ENCODE results near the gene MGMT.

The MGMT gene

DNA sequence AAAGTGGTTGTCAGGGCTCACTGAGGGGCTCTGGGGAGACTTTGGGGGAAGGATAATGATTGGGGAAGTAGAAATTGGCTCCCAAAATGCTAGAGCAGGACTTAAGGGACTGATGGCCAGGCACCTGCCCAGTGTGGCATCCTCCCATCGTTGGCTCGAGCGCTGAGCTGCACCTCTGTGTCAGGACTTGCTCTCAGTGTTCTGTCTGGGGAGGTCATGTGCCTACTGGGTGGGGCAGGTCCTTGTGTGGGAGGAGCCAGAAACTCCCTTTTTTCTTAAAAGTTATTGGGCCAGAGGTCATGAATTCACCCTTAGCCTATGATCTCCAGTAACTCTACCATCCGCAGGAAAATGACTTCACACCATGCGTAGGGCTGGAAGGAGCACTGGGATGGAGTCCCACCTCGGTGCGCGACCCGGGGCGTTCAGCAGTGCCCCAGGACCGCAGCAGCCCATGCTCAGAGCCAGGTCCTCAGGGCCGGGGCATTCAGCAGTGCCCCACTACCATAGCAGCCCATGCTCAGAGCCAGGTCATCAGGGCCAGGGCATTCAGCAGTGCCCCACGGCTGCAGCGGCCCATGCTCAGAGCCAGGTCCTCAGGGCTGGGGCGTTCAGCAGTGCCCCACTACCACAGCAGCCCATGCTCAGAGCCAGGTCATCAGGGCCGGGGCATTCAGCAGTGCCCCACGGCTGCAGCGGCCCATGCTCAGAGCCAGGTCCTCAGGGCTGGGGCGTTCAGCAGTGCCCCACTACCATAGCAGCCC is 275.1 kb downstream of the MGMT start:
- DNase-seq: no peak

DNA sequence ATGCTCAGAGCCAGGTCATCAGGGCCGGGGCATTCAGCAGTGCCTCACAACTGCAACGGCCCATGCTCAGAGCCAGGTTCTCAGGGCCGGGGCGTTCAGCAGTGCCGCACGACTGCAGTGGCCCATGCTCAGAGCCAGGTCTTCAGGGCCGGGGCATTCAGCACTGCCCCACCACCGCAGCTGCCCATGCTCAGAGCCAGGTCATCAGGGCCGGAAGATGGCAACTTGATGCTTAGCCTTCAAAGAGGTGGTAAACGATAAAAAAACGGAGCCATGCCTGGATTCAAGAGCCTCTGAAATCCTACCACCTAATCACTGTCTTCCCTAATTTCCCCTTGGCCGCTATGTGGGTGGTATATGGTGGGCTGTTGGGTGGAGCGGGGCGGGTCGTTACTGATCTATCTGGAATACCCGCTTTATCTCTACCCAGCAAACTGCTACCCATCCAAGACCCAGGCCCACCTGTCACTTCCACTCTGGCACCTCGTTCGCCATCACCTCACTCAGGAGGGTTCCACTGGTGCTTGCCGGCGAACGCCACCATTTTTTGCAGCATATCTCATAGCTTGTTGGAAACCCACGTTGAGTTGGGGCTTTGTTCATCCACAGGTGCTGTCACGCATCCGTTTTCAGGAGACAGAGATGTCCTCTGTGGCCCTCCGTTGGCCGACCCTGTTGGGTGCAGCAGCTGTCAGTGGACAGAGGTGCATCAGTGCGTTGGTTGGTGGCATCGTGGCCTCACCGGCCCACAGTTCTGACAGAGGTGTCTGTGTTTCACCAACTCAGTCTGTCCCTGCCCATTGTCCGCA is 275.9 kb downstream of the MGMT start:
- DNase-seq: no peak

DNA sequence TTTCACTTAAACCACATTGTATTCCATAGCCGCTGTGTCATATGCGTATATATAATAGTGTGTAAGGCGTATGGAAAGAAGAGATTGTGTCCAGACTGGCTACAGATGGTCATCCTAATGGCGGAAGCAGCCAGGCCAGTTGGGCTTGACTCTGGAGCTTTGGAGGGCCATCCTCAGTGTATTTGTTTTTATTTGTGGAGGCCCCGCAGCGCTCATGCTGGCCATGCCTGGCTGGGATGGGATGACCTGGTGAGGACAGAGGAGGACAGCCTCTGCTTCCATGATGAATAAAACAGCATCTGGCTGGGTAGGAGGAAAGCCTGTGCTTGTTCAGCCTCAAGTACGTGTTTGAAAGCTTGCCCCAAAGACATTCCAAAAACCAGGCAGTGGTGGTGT is 276.7 kb downstream of the MGMT start:
- no peak for DNase-seq

DNA sequence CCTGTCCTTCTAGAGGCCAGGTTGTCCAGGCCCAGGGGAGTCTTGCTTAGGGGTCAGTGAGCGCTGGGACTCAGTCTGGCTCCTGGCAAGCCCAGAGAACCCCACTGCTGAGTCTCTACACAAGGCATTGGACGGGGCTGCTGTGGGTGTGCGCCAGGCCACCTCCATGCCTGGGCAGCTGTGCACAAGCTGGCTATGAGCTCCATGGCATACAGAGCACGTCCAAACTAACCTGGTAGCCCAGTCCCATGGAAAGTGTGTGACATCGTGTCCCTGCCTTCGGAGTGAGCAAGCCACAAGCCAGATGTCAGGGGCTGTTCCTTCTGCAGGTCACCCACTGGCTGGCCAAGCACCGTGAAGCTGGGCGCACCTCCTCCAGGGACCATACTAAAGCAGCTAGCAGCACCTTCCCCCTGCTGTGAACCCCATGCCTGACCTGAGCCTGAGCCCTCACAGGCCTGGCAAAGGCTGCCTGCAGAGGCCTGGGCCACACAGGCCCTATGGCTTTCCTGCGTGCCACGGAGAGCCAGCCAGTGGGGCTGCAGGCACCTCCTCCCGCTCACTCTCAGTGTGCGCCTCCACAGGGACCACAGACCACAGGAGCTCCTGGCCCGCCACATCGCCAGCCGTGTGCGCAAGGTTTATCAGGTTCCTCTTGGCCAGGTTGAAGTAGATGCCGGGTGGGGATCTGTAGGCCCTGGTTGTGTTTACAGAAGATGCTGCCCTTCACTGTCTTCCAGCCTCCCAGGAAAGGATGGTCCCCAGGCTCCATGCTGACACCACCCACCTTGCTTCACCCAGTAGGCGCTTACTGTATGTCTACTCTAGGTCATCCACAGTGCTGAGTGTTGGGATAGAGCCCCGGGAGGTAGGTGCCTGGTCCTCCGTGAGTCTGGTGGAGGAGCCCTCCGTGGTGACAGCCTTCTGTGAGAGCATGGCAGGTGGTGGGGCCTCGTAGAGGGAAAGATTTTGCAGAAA is 277.4 kb downstream of the MGMT start:
- no peak for DNase-seq

DNA sequence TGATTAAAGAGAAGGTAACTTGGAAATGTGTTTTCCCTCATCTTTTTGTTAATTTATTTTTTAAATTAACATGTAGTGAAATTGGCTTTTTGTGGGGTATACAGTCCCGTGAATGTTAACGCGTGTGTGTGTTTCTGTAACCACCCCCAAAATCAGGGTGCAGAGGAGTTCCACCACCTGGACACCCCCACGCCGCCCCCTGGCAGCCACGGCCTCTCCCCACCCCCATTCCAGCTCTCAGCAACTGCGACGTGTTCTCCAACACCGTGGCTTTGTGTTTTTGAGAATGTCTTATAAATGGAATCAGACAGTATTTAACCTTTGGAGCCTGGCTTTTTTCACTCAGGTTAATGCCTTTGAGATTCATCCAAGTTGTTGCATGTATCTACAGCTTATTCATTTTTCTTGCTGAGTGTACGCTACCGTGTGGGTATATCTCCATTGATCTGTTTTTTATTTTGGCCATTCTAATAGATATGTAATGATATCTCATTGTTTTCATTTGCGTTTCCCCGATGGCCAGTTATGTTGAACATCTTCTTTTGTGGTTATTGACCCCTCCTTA is 278.2 kb downstream of the MGMT start:
- DNase-seq: no peak

DNA sequence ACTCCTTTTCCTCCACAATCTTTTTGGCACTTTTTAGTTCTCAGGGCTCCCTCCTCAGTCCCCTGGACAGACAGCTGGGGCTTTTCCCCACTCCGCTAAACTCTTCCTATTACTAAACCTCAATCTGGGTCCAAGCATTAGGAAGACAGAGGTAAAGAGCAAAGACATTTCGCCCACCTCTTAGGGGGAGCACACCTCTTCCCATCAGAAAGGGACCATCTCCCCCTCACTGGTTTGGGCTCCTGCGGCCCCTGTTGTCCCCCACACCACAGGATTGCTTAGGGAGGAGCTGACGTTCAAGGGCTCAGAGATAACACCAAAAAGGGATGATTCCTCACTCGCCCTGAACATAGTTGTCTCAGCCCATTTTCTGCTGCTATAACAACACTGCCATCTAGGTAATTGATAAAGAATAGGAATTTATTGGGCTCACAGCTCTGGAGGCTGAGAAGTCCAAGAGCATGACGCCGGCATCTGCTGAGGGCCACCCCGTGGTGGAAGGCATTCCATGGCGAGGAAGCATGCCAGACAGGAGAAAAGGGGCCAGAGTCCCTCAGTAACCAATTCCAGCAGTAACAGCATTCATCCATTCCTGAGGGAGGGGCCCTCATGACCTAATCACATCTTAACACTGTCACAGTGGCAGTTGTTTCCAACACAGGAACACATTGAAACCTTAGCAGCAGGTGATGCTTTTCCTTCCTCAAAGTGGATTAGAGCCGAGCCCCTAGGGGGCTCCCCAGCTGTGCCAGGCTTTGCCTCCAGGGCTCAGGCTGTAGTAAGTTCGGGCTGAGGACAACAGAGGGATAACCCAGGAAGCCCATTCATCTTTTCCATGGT is 287.4 kb downstream of the MGMT start:
- no peak for DNase-seq

DNA sequence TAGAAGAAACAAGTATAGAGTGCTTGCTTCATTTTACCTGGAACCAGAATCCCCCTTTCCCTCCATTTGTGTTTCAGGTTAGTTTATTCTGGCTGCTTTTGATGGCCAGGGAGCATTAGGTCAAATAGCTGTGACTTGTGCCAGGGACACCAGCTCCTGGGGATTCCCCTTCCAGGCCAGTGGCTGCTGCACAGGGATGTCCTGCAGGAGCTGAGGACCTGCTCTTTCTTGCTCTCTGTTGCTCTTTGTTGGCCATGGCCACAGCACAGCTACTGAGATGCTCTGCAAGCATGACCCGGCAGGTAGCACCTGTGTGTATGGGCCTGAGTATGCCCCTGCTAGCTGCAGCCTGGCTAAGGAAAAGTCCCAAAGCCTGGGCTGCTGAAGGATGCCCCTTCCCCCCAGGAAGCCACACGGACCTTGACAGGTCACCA is 288.1 kb downstream of the MGMT start:
- no peak for DNase-seq

DNA sequence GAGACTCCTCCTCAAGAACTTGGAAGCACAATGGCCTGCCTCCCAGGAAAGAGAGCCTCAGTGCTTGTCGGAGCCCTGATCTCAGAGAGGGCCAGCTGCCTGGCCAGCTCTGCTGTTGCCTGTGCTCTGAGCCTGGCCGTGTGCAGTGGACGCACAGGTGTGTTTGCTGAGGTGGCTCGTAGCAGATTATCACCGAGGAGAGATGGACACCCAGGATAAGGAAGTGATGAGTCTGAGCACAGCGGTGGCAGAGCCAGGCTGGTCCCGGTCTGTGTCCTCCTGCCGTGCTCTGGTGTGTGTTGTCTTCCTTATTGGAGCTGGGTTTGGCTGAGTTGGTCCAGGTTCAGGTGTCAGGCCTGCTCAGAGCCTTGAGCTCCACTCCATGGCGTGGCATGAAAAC is 288.6 kb downstream of the MGMT start:
- no peak for DNase-seq

DNA sequence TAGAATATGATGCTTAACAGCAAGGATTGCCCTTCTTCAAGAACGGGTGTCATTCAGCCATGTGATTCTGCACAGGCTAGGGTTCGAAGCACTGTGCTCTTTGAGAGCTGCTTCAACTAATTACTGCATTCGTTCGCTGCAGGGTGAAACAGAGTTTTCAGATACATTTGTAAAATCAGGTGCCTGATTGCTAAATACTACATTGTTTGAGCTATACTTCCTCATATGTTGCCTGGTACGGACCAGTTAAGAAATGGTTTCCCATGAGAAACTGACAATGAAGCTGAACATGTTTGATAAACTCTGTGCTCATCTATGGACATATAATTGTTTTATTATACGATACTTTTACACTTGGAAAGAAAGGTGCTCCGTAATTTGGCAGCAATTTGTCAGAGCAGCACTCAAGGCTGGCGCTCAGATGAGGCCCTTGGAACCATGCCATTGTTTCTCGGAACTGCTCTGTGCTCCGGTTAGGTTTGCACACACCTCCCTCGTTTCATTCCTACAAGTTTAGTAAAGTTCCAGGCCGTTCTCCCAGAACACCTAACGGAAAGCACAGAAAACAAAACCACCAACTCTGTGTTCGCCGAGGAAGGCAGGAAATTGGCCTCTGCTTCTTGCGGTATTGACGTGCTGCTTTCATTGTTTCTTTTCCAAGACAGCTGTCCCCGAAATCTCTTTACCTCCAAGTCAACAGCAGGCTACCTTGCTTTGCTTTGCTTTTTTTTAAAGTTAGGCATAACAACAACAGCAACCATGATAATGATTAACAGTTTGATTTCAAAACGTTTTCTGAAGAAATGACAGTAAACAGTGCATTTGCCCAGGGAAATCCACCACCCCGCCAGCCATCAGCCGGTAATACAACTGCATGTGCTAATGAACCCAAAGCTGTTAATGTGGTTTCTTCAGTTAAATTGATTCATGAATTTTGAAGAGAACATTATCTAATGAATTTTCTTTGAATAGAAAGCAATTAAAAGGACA is 290.2 kb downstream of the MGMT start:
- DNase-seq: no peak

DNA sequence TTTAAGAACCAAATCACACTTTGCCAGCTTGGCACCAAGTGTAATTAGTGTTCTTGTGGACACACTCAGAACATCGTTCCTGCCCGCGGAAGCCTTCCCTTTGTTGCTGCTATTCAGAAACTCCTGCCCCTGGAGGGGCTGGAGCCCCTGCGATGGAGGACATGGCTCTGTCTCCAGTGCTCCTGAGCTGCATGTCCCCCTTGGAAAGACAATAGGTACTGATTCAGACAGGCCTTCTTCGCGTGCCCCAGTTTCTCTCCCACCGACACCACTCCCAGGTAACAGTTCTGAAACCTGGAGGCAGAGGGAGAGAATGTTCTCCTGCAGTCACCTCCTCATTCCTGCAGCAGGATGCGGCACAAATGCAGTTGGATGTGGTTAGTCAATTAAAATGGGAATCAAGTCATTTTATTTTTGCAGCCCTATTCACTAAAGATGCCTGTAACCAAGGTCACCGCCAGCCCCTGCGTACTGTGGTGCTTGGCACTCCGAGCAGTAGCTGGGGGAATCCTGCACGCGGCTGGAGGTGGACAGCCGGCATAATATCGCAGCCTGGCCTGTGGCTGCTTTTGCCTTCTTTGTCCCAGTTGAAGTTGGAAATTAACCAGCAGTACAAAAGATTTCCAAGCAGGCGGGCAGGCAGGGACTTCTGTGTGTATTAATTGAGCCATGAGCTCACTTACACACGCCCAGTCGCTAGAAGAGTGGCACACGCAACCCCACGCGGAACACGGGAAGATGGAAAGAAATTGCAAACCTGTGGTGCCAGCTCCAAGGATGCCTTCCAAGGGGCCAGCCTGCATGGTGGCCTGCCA is 291.4 kb downstream of the MGMT start:
- DNase-seq: no peak

DNA sequence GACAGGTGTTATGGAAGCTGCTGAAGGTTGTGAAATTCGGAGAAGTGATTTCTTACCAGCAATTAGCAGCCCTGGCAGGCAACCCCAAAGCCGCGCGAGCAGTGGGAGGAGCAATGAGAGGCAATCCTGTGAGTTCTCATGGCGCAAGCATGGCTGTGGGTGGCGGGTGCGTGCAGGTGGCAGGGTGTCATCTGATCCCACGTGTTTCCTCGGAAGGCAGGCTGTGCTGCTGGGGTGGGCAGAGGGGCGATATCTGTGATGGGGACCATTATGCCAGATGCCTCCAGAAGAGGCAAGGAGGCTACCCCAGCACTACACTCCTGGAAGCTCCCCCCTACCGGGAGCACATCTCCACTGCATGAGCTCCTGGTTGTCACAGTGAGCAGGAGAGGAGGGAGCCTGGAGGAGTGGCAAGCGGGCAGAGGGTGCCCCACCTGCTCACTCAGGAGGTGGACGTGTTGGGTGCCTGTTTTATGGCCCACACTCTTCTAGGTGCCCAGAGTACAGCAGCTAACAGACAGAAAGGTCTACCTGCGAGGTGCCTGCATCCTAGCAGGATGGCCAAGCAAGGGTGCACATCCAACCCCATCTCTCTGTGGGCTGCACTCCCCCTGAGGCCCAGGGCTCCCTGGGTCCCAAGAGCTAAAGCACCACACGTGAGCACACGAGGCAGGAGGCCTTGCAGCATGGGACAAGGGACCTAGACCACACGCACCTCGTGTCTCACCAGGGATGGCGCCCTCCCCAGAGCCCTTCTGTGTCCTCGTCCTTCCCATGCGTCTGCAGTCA is 292.4 kb downstream of the MGMT start:
- DNase-seq: no peak

DNA sequence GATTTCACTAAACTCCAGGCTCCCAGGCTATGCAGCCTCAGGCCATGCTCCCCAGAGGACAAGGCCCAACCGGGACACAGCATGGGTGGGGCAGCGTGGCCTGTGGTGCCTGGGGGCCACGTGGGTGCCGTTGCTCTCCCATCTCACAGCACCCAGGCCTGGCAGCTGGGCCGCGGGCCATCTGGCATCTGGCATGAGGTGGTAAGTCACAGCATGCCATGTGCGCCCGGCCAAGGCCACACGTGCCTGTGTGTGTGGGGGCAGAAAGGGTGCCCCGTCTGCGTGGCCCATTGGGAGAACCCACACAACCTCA is 292.9 kb downstream of the MGMT start:
- no peak for DNase-seq

DNA sequence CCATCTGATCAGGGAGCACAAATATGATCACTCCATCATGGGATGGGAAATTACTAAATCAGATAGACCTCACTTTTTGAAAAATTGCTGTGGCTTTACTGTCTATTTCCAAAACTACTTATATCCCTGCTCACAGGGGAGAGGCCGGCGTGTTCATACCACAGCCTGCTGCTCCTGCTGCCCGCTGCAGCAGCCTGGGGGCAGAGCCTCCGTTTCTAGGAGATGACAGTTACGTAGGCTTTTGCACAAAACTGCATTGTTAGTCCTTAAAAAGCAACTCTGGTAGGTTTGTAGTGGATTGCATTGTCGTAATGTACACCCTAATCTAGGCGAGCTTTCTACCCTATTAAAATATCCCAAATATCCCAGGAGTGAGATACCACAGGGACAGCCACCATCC is 293.4 kb downstream of the MGMT start:
- DNase-seq: no peak

DNA sequence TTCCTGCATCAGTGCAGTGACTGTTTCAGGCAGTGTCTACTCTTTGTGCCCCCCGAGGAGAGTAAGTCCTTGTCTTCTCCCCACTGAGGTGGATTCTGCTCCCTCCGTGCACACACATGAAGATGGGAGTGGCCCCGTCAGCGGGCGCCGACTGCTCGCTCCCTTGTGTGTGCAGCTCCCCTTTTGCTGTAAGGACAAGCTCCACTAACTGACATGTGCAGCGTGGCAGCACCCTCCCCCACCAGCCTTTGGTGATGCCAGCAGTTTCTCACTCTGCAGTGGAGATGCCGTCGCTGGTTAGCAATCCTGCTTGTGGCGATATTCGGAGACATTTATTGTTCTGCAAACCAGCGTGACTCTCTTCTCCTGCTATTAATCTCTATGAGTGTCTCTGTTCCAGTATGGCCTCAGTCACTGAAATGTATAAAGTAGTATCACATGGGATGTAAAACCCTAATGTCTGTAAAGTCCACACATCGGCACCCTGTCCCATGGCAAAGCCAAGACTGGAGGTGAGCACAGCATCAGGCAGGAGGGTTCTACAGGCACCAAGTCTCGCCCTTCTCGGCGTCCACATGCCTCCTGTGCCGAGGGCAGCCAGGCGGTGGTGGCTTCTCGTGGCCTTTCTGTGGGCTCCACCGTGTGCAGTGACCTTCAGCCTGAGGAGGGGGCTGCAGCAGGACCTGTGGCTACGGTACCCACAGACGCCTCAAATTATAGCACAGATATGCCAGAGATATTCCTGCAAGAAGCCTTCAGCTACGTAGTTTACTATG is 294.3 kb downstream of the MGMT start:
- no peak for DNase-seq

DNA sequence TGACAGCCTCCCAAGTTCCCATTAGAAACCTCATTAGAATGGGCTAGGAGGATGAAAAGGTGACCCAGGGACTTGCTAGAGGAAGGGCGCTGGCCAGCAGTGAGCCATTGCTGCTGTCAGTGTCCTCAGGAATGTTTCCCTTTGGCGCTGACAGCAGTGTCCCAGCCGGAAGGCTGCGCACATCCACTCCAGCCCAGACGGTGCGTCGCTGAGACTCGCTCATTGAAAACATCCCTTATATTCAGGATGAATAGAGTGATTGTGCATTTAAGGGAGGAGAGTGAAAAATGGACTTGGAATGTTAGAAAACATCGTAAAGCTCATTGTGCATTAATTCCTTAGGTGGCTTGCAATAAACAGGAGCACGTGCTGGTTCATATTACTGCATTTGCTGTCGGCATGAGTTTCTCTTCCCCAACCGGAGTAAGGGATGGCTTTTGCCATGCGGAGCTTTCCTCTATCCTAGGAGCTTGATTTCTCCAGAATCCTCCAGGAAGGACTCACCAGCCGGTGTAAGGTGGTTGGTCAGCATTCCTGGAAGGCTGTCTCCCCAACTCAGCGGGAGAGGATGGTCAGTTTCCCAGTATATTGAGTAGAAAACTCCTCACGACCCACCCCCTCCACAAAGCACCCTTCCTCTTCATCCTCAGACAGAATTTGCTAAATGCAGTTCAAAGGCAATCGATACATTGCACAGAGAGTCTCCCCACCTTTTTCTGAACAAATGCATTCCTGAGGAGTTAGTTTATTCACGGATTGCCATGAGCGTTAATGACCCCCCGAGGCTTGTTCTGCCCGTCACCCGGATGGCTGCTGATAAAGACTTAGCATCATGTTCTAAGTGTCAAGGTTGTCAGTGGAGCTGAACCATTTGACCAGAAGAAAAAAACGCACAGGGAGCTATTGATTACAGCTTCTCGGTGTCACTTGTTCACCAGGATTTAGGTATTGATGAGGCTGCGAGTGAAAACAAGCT is 295.2 kb downstream of the MGMT start:
- no peak for DNase-seq

DNA sequence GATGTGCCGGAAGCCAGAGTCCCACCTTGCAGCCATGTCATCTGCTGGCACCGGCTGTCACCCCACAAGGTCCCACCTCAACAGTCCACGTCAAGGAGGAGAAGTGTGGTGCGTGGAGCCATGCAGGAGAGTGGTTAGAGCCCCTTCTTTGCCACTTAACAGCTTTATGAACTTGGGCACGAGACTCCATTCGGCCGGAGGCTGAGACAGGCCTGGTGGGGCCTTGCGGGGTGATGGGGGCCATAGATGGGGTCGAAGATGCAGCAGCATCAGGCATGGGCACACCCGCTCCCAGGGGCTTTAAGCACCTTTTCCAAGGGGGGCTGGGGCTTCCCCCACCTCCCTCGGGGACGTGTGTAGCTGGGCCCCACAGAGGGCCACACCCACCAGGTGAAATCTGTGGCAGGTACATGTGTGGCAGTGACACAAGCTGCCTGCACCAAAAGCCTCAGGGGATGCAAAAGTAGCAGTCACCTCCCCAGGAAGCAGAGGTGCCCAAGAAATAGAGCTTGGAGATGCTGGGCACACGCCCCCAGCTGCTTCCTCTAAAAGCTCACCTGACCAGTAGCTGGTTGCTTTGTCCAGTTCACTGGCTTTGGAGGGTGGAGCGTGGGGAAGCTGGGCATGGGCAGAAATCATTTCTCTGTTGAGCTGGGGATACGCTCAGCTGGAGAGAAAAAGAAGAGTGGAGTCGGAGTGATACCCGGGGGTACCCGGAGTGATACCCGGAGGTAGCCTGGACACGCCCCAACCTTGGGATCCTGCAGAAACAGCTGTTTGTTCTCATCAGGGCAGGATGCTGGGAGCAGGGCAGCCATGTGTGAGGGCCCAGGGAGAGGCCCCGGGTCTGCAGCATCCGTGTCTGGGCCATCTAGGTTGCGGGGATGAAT is 297.2 kb downstream of the MGMT start:
- DNase-seq: no peak

Measured in T1000 (cell line).